K562 (cell line): ENCODE data around the gene DGCR2. TPM values are rescaled to one million over a fixed set of nuclear protein-coding genes. Genes with fewer than 3 reads are reported as not detected.
A peak's percentile ranks its signal among the peaks of the same experiment; 100 is the strongest.

Source experiments
- ATAC-seq: fragments of 200-7000 bp; cut with Tn5 transposase; 3 replicates; pipeline ENCODE4 v1.9.1; 2020; ENCODE audit warnings: moderate library complexity
- BruUV-seq: library from RNA; stranded (reverse); fragments of 400-500 nt; replicated peaks from 2 replicates; lab custom pipeline; 2021; lab: Mats Ljungman, UMichigan
- CTCF ChIA-PET: fragments of 300-600 bp; formaldehyde crosslinking; extraction: SDS; loops from one replicate; lab custom pipeline; 2021; ENCODE audit warnings: low intra/inter-chr PET ratio; lab: Yijun Ruan, JAX
- POLR2A ChIA-PET: fragments of 300-600, 350-650 bp; sonication (Branson Sonifier 250); formaldehyde crosslinking; extraction: SDS; loops from one replicate; lab custom pipeline; 2021; ENCODE audit warnings: antibody characterized with exemption, inconsistent platforms; lab: Yijun Ruan, JAX
- DNase-seq, 4 experiments: peaks; one replicate each; pipeline versions ENCODE4 v3.0.0 to v3.0.0-alpha.2; 2011 to 2018; ENCODE audit warnings: low spot score in 3 of 4, mixed read lengths in 3 of 4; ENCODE audit errors: extremely low read depth in 1 of 4
- FAIRE-seq: peaks from 2 replicates; lab custom pipeline; 2011; peaks lifted over from hg19 to GRCh38; lab: Jason Lieb, UNC
- H2AFZ ChIP-seq: 2 replicates; pipeline ENCODE4 v1.6.0; 2011; ENCODE audit warnings: low read depth, low read length, control low read depth, inconsistent platforms
- H3K27ac ChIP-seq: fragments of 200-600 bp; 3 replicates; pipeline ENCODE4 v1.8.0; 2011; ENCODE audit warnings: low read depth, mild to moderate bottlenecking, control low read depth, inconsistent platforms, low read length, moderate library complexity, mixed read lengths; ENCODE audit errors: extremely low read depth
- H3K27me3 ChIP-seq, 2 experiments: fragments of 300-600 bp in 1 of 2; 2 replicates in 1 of 2; 3 replicates in 1 of 2; pipeline versions ENCODE4 v1.6.0 to v1.8.0; 2011; ENCODE audit warnings: inconsistent platforms in 2 of 2, low read length in 2 of 2, mild to moderate bottlenecking in 1 of 2, mixed read lengths in 1 of 2, moderate library complexity in 1 of 2; ENCODE audit not compliant: control insufficient read depth in 2 of 2, insufficient read depth in 2 of 2
- H3K36me3 ChIP-seq: fragments of 300-600 bp; 3 replicates; pipeline ENCODE4 v1.8.0; 2011; ENCODE audit warnings: mild to moderate bottlenecking, low read length, inconsistent platforms; ENCODE audit not compliant: control insufficient read depth, insufficient read depth
- H3K4me1 ChIP-seq, 2 experiments: fragments of 200-600 bp in 1 of 2; replicated peaks in 1 of 2; 2 replicates in 1 of 2; 3 replicates in 1 of 2; pipeline versions ENCODE4 v1.5.1 to v1.8.0; 2011; ENCODE audit warnings: inconsistent platforms in 2 of 2, low read length in 2 of 2, mild to moderate bottlenecking in 1 of 2, mixed read lengths in 1 of 2, moderate library complexity in 1 of 2; ENCODE audit not compliant: control insufficient read depth in 2 of 2, insufficient read depth in 2 of 2
- H3K4me2 ChIP-seq: 2 replicates; pipeline ENCODE4 v1.6.1; 2011; ENCODE audit warnings: low read length, control low read depth, inconsistent platforms, mixed read lengths; ENCODE audit not compliant: insufficient read depth
- H3K4me3 ChIP-seq: fragments of 200-600 bp; sonication (generic), shearing (Covaris generic); 2 replicates; pipeline ENCODE4 v1.5.1; 2016; ENCODE audit warnings: control low read depth, inconsistent platforms
- H3K79me2 ChIP-seq: fragments of 200-600 bp; 3 replicates; pipeline ENCODE4 v1.8.0; 2011; ENCODE audit warnings: low read length, inconsistent platforms; ENCODE audit not compliant: control insufficient read depth, insufficient read depth
- H3K9ac ChIP-seq, 2 experiments: 2 replicates each; pipeline versions ENCODE4 v1.6.0 to v1.6.1; 2011; ENCODE audit warnings: low read depth in 2 of 2, low read length in 2 of 2, control low read depth in 1 of 2, inconsistent platforms in 1 of 2, mild to moderate bottlenecking in 1 of 2, mixed read lengths in 1 of 2; ENCODE audit not compliant: insufficient read depth in 1 of 2
- H3K9me1 ChIP-seq: one replicate; pipeline ENCODE4 v1.6.0; 2011; ENCODE audit warnings: inconsistent platforms, mild to moderate bottlenecking, low read length, moderate library complexity; ENCODE audit not compliant: control insufficient read depth, insufficient read depth
- H3K9me3 ChIP-seq: replicated peaks from 2 replicates; pipeline ENCODE4 v1.5.1; 2011; ENCODE audit warnings: low read depth, low read length, inconsistent platforms; ENCODE audit not compliant: control insufficient read depth, insufficient read depth
- H4K20me1 ChIP-seq: replicated peaks from 2 replicates; pipeline ENCODE4 v1.6.1; 2011; ENCODE audit warnings: low read length, inconsistent platforms, mixed read lengths; ENCODE audit not compliant: control insufficient read depth, insufficient read depth
- ARID4B ChIP-seq: sonication (generic); formaldehyde crosslinking; IDR thresholded peaks from 2 replicates; pipeline ENCODE4 v1.8.0; 2022; ENCODE audit warnings: mild to moderate bottlenecking, missing genetic modification reagents
- EP400 ChIP-seq: fragments of 450-650 bp; IDR thresholded peaks from 2 replicates; pipeline ENCODE4 v1.6.1; 2017; ENCODE audit warnings: antibody characterized with exemption, mild to moderate bottlenecking, moderate library complexity
- EZH2 ChIP-seq: IDR thresholded peaks from 2 replicates; pipeline ENCODE4 v1.6.1; 2012; ENCODE audit warnings: low read depth, mild to moderate bottlenecking, inconsistent platforms, low read length, borderline replicate concordance
- FOXP1 ChIP-seq: sonication (generic); formaldehyde crosslinking; IDR thresholded peaks from 2 replicates; pipeline ENCODE4 v1.8.0; 2022; ENCODE audit warnings: mild to moderate bottlenecking, missing genetic modification reagents
- MAX ChIP-seq: sonication (generic); formaldehyde crosslinking; IDR thresholded peaks from 2 replicates; pipeline ENCODE4 v1.9.0; 2022; ENCODE audit warnings: mild to moderate bottlenecking, missing genetic modification reagents
- MITF ChIP-seq: IDR thresholded peaks from 2 replicates; pipeline ENCODE4 v1.6.1; 2014; ENCODE audit warnings: antibody characterized with exemption
- STAT5B ChIP-seq: fragments of 250-450 bp; sonication (Bioruptor Pico); IDR thresholded peaks from 2 replicates; pipeline ENCODE4 v1.8.0; 2021; ENCODE audit warnings: mild to moderate bottlenecking, inconsistent platforms
- UBTF ChIP-seq, 2 experiments: IDR thresholded peaks; 2 replicates each; pipeline ENCODE4 v1.6.1; 2012; ENCODE audit warnings: improper control_type of control experiment in 2 of 2, low read depth in 2 of 2, low read length in 2 of 2, borderline replicate concordance in 1 of 2
- YY1 ChIP-seq, 3 experiments: IDR thresholded peaks; 2 replicates each; pipeline ENCODE4 v1.6.1; 2011; ENCODE audit warnings: low read length in 2 of 3, mild to moderate bottlenecking in 2 of 3, moderate library complexity in 2 of 3, borderline replicate concordance in 1 of 3, control low read depth in 1 of 3, low read depth in 1 of 3; ENCODE audit not compliant: insufficient read depth in 3 of 3, insufficient replicate concordance in 2 of 3, control insufficient read depth in 1 of 3, insufficient read length in 1 of 3; ENCODE audit errors: extremely low read depth in 1 of 3
- ZNF511 ChIP-seq: sonication (generic); formaldehyde crosslinking; IDR thresholded peaks from 2 replicates; pipeline ENCODE4 v1.8.0; 2022; ENCODE audit warnings: mild to moderate bottlenecking, missing genetic modification reagents
- ZNF830 ChIP-seq: fragments of 250-450 bp; sonication (Bioruptor Pico); IDR thresholded peaks from 2 replicates; pipeline ENCODE4 v1.5.0; 2021; ENCODE audit warnings: mild to moderate bottlenecking
- WGBS: fragments of 100-300 bp; shearing (Covaris generic); methylation state at CpG from one replicate; pipeline ENCODE4 v1.1.6; 2016; ENCODE audit warnings: low coverage, mixed read lengths; ENCODE audit not compliant: insufficient coverage; ENCODE audit errors: missing lambda C conversion rate; 5-methylcytosine and 5-hydroxymethylcytosine counted together
- in situ Hi-C: fragments of 300-500 bp; cut with MboI; formaldehyde crosslinking; loops from 4 replicates; pipeline ENCODE4 v1.15.0; 2018; ENCODE audit warnings: inconsistent platforms, mixed read lengths
- intact Hi-C: fragments of 100-400 bp; cut with micrococcal nuclease; formaldehyde crosslinking; loops from 2 replicates; pipeline ENCODE4 v1.14.2; 2022
- polyA plus RNA-seq, 8 experiments: library from polyadenylated mRNA; depleted of rRNA in 4 of 8; stranded (reverse) in 5 of 8; unstranded in 3 of 8; fragments of >200 nt; fragmentation: Nextera tagmentation in 2 of 8; fragmentation: Illumina TruSeq in 1 of 8; extraction: Ambion mirVana in 2 of 8; extraction: Trizol in 1 of 8; gene quantifications; 2 replicates each; pipeline versions ENCODE4 v1.2.1 to v1.2.3, GENCODE V29; 2011 to 2014; ENCODE audit warnings: inconsistent platforms in 1 of 8, missing spikeins in 1 of 8
- total RNA-seq, 7 experiments: library from RNA; depleted of rRNA in 6 of 7; stranded (reverse); fragments of >200 nt in 6 of 7; fragmentation: Illumina TruSeq in 2 of 7; extraction: Trizol in 2 of 7; gene quantifications; 2 replicates each; pipeline versions ENCODE4 v1.2.1 to v1.2.3, GENCODE V29; 2011 to 2021; ENCODE audit warnings: low replicate concordance in 1 of 7

The DGCR2 gene
- total and polyA plus RNA-seq, 9 of the 15 experiments (the other 6 are each of a cell fraction or from before 2014, with no cell fraction given): 0.69 to 101 (median 56.4) TPM

GRCh38 chr22:18994056-18994455, 128.2 kb downstream of the DGCR2 start:
- peak in 1 of 4 experiments; percentile 26 for DNase-seq
- BruUV-seq: no TSS peak
- ChIA-PET POLR2A (interaction anchor here (0.6 to 3.3 kb wide), 4 partner anchors 9 to 401 kb away, joined by 3 to 27 read pairs (median 4); no protein-coding TSS in a partner anchor), CTCF (no interaction called here)
- Histone ChIP-seq H3K9me1 (no peaks in the 10 kb centered on the region), H2AFZ (no peak overlapping the region), H3K79me2 (no peaks in the 10 kb centered on the region), H3K4me2 (no peak overlapping the region), H3K4me1 (peaks cover 0 to 16% of the 10 kb centered on the region in 2 experiments; a peak in 1 of 5 replicates), H3K27me3 (peaks cover 91 to 97% of the 10 kb centered on the region in 2 experiments), H3K36me3 (no peaks in the 10 kb centered on the region), H4K20me1 (peaks cover 40% of the 10 kb centered on the region), H3K9me3 (no peaks in the 10 kb centered on the region), H3K9ac (peak overlapping the region in 1 of 2 experiments; percentile 6; a peak in 1 of 4 replicates), H3K4me3 (no peak overlapping the region), H3K27ac (no peak overlapping the region)
- ATAC-seq: no peak; the same call in 2 of the 3 replicates
- in situ Hi-C loops: loop anchor here (25.0 kb wide), 1 partner anchor 207 kb away; no protein-coding TSS in a partner anchor
- no peak for FAIRE-seq
- under 1% methylated on average over 17 of the region's 17 CpGs for WGBS
- intact Hi-C loops: no loop called here
- 0 out of 2 replicates have a peak, but pooled peaks have one; percentile 24 for TF ChIP-seq ARID4B (CRISPR knock-in tag)
- TF ChIP-seq UBTF (IDR thresholded peaks at IDR 0.05; ENCODE audit: borderline replicate concordance in 1 of 2, low read depth in 2 of 2, low read length in 2 of 2): 0 out of 4 replicates have a peak, but pooled peaks of 1 of the 2 experiments have one; percentile 1
- peak; percentile 48; the same call in 1 of the 2 replicates for TF ChIP-seq MAX (CRISPR knock-in tag)
- 0 out of 2 replicates have a peak, but pooled peaks have one; percentile 70 for TF ChIP-seq ZNF511
- no peak for TF ChIP-seq EP400
- no peak for TF ChIP-seq MITF
- no peak for TF ChIP-seq ZNF830 (CRISPR knock-in tag)
- no peak for TF ChIP-seq STAT5B (CRISPR knock-in tag)
- 0 out of 2 replicates have a peak, but pooled peaks have one; percentile 52 for TF ChIP-seq FOXP1
- TF ChIP-seq EZH2: no peak
- TF ChIP-seq YY1 (IDR thresholded peaks at IDR 0.05; ENCODE audit: borderline replicate concordance in 1 of 3, control insufficient read depth in 1 of 3, extremely low read depth in 1 of 3, insufficient read depth in 3 of 3, insufficient read length in 1 of 3, insufficient replicate concordance in 2 of 3, low read depth in 1 of 3, low read length in 2 of 3): no peak
